Activated naive CD4-positive, alpha-beta T cell treated with anti-CD3 and anti-CD28 coated beads, Interleukin-2, amount 50 U/mL, for 72 hours (primary cell): Measurements from ENCODE around the gene BCOR. TPM values are rescaled to one million over a fixed set of nuclear protein-coding genes. Genes with fewer than 3 reads are reported as not detected.
A peak's percentile ranks its signal among the peaks of the same experiment; 100 is the strongest.

Experiments
- ATAC-seq, 2 donors: fragments of 150-1000 bp; cut with Tn5 transposase; 2 replicates each; pipeline ENCODE4 v1.10.0; 2021; ENCODE audit warnings: mild to moderate bottlenecking in 2 of 2, moderate library complexity in 2 of 2
- DNase-seq, 2 donors: peaks; one replicate each; pipeline ENCODE4 v3.0.0; 2021 to 2022; ENCODE audit warnings: low spot score in 2 of 2
- H3K27ac Mint-ChIP-seq, 2 donors: one replicate each; pipeline ENCODE4 v1.8.0; 2022; ENCODE audit warnings: mild to moderate bottlenecking in 2 of 2, mixed read lengths in 2 of 2
- H3K36me3 Mint-ChIP-seq, 2 donors: one replicate each; pipeline ENCODE4 v1.8.0; 2022; ENCODE audit warnings: mixed read lengths in 2 of 2
- H3K9me3 Mint-ChIP-seq, 2 donors: one replicate each; pipeline ENCODE4 v1.8.0; 2022; ENCODE audit warnings: mixed read lengths in 2 of 2
- total RNA-seq, 2 donors: library from RNA; stranded (reverse); gene quantifications; one replicate each; pipeline ENCODE4 v1.2.3, GENCODE V29; 2022

The BCOR gene
- total RNA-seq, 2 donors from 2014 or later = 46.9 to 48.3 TPM

- DNase-seq = no peak
- no peaks in the 10 kb centered on the region for H3K36me3 Mint-ChIP-seq
- H3K9me3 Mint-ChIP-seq = no peaks in the 10 kb centered on the region
- no peak for ATAC-seq
- no peak overlapping the region for H3K27ac Mint-ChIP-seq
Measured at GRCh38 chrX:40010550-40011321, 87.0 kb downstream of the BCOR start.

GRCh38 chrX:40009890-40010289, 87.9 kb downstream of the BCOR start:
- Mint-ChIP-seq H3K27ac (peak overlapping the region in 1 of 2 donors; percentile 72), H3K9me3 (no peaks in the 10 kb centered on the region), H3K36me3 (no peaks in the 10 kb centered on the region)
- DNase-seq (no peak), ATAC-seq (no peak)

- DNase-seq (no peak), ATAC-seq (no peak)
- H3K36me3 Mint-ChIP-seq = no peaks in the 10 kb centered on the region
- no peaks in the 10 kb centered on the region for H3K9me3 Mint-ChIP-seq
- H3K27ac Mint-ChIP-seq = no peak overlapping the region
Measured at GRCh38 chrX:40009462-40009851, 88.3 kb downstream of the BCOR start.

GRCh38 chrX:40008791-40009461, 88.8 kb downstream of the BCOR start:
- H3K27ac Mint-ChIP-seq = no peak overlapping the region
- ATAC-seq (peak; percentile 4 to 20), DNase-seq (no peak)
- H3K9me3 Mint-ChIP-seq = no peaks in the 10 kb centered on the region
- H3K36me3 Mint-ChIP-seq = no peaks in the 10 kb centered on the region

GRCh38 chrX:40007756-40008705, 89.7 kb downstream of the BCOR start:
- ATAC-seq (no peak), DNase-seq (no peak)
- Mint-ChIP-seq H3K36me3 (no peaks in the 10 kb centered on the region), H3K27ac (no peak overlapping the region), H3K9me3 (no peaks in the 10 kb centered on the region)

GRCh38 chrX:40007131-40007755, 90.5 kb downstream of the BCOR start:
- ATAC-seq (no peak), DNase-seq (no peak)
- no peaks in the 10 kb centered on the region for H3K36me3 Mint-ChIP-seq
- no peaks in the 10 kb centered on the region for H3K9me3 Mint-ChIP-seq
- no peak overlapping the region for H3K27ac Mint-ChIP-seq

- no peaks in the 10 kb centered on the region for H3K9me3 Mint-ChIP-seq
- no peak overlapping the region for H3K27ac Mint-ChIP-seq
- ATAC-seq = peak; percentile 67 to 72
- peak in 1 of 2 donors; percentile 54 for DNase-seq
- no peaks in the 10 kb centered on the region for H3K36me3 Mint-ChIP-seq
Measured at GRCh38 chrX:40006106-40007017, 91.4 kb downstream of the BCOR start.

GRCh38 chrX:40005292-40006011, 92.3 kb downstream of the BCOR start:
- ATAC-seq (peak; percentile 23 to 28), DNase-seq (no peak)
- no peaks in the 10 kb centered on the region for H3K36me3 Mint-ChIP-seq
- H3K9me3 Mint-ChIP-seq = no peaks in the 10 kb centered on the region
- peak overlapping the region in 1 of 2 donors; percentile 85 for H3K27ac Mint-ChIP-seq

GRCh38 chrX:40004921-40005291, 92.9 kb downstream of the BCOR start:
- no peaks in the 10 kb centered on the region for H3K9me3 Mint-ChIP-seq
- no peak for ATAC-seq
- DNase-seq = no peak
- H3K27ac Mint-ChIP-seq = no peak overlapping the region
- H3K36me3 Mint-ChIP-seq = no peaks in the 10 kb centered on the region

GRCh38 chrX:40004246-40004535, 93.6 kb downstream of the BCOR start:
- Mint-ChIP-seq H3K36me3 (no peaks in the 10 kb centered on the region), H3K27ac (no peak overlapping the region), H3K9me3 (no peaks in the 10 kb centered on the region)
- ATAC-seq (no peak), DNase-seq (no peak)

- Mint-ChIP-seq H3K27ac (no peak overlapping the region), H3K9me3 (no peaks in the 10 kb centered on the region), H3K36me3 (no peaks in the 10 kb centered on the region)
- ATAC-seq (no peak), DNase-seq (no peak)
Measured at GRCh38 chrX:40003428-40004245, 94.1 kb downstream of the BCOR start.

- DNase-seq = no peak
- H3K9me3 Mint-ChIP-seq = no peaks in the 10 kb centered on the region
- no peak for ATAC-seq
- H3K27ac Mint-ChIP-seq = no peak overlapping the region
- H3K36me3 Mint-ChIP-seq = no peaks in the 10 kb centered on the region
Measured at GRCh38 chrX:40003071-40003427, 94.7 kb downstream of the BCOR start.
